Mesenteric fat pad (tissue), 1 donor: Measurements from ENCODE around the gene PYCARD. TPM values are rescaled to one million over a fixed set of nuclear protein-coding genes. Genes with fewer than 3 reads are reported as not detected.
A peak's percentile ranks its signal among the peaks of the same experiment; 100 is the strongest.
"Not testable (repeated sequence)": the region's sequence is repeated elsewhere in the genome, so short reads cannot be mapped to it uniquely, and the experiment has no call there.

Source experiments
- DNase-seq: peaks from one replicate; pipeline ENCODE4 v3.0.0-alpha.2; 2020; ENCODE audit warnings: low spot score
- total RNA-seq: library from RNA; stranded (reverse); fragmentation: NEBNext Ultra II Directional; extraction: Animal tissue kit (Norgen Biotek cat#: 25700); gene quantifications from one replicate; pipeline ENCODE4 v1.2.1, GENCODE V29; 2021
- donor health status: DM: yes; HTN: yes; CAD: no.

PYCARD gene
- total RNA-seq, 1 donor from 2014 or later: 22.4 TPM

DNA sequence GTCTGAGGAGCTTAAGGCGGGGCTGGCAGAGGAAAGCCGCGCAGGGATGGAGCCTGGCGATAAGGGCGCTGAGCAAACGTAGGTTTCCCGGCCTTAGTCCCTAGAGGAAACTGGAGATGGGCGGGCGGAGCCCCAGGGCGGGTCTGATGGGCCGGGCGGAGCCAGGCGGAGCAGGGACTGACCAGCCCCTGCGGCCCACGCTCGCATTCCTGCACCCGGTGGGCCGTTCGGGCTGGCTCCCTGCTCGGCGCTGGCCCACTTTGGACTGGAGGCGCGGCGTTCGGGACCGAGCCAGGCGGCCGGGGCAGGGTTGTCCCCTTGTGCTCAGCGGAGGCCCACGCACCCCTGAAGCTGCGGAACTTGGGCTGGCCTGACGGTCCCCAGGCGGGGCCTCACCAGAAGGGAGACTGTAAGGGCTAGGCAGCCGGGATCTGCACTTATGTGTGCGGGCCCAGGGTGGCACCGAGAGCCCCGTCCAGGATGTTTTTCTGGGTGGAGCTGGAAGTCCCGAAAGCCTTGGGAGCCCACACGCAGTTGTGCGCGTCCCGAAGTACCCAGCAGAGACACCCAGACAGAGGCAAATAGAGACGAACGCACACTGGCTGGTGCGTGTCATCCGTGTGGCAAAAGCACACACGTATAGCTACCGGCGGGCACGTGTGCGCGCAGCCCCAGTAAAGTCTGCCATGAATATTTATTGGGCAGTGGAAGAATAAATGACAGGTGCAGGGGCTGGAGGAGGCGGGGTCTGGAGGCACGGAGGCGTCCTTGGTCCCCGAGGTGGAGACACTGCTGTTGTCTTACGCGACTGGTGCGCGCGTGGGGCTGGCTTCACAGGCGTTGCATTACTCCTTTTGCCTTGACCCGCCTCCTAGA is 13.0 kb upstream of the PYCARD start:
- DNase-seq: no peak

- DNase-seq: no peak
Observed at GRCh38 chr16:31214708-31215286, 12.2 kb upstream of the PYCARD start.

- no peak for DNase-seq
Observed at GRCh38 chr16:31213877-31214707, 11.5 kb upstream of the PYCARD start, which contains the start of gene TRIM72. TRIM72 (plus strand) TSS chr16:31214119; CDS start chr16:31214739, 620 bp downstream.

DNA sequence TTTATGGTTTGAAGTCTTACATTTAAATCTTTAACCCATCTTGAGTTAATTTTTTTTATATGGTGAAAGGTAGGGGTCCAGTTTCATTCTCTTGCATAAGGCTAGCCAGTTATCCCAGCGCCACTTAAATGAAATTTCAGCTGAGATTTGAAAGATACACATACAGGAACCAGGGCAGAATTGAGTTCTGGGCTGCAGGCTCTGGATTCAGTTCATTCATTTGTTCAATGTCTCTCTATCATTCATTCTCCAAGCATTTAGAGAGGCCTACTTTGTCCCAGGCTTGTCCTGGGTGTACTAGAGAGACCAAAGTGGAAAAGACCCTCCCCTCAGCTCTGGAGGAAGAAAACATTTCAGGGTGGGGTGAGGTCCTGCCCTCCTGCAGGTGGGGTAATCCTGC is 10.8 kb upstream of the PYCARD start:
- DNase-seq: no peak

- no peak for DNase-seq
Observed at GRCh38 chr16:31206776-31207175, 4.2 kb upstream of the PYCARD start.

- DNase-seq: no peak
Observed at GRCh38 chr16:31204871-31205666, 2.5 kb upstream of the PYCARD start.

GRCh38 chr16:31201582-31202413 is 762 bp downstream of the PYCARD start:
- DNase-seq: peak; percentile 85

GRCh38 chr16:31200821-31201568 is 1.6 kb downstream of the PYCARD start:
- peak; percentile 20 for DNase-seq

DNA sequence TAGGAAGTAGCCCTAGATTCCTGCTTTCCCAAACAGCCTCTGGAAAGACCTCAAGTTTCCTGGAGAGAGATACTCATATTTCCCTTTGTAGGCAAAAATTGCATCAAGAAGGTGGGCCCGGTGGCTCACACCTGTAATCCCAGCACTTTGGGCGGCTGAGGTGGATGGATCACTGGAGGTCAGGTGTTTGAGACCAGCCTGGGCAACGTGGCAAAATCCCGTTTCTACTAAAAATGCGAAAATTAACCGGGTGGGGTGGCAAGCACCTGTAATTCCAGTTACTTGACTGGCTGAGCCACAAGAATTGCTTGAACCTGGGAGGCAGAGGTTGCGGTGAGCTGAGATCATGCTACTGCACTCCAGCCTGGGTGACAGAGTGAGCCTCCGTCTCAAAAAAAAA is 2.4 kb downstream of the PYCARD start:
- DNase-seq: not testable (repeated sequence)

- no peak for DNase-seq
Observed at GRCh38 chr16:31199430-31200041, 3.0 kb downstream of the PYCARD start.

GRCh38 chr16:31198207-31198882 is 4.2 kb downstream of the PYCARD start:
- DNase-seq: no peak

DNA sequence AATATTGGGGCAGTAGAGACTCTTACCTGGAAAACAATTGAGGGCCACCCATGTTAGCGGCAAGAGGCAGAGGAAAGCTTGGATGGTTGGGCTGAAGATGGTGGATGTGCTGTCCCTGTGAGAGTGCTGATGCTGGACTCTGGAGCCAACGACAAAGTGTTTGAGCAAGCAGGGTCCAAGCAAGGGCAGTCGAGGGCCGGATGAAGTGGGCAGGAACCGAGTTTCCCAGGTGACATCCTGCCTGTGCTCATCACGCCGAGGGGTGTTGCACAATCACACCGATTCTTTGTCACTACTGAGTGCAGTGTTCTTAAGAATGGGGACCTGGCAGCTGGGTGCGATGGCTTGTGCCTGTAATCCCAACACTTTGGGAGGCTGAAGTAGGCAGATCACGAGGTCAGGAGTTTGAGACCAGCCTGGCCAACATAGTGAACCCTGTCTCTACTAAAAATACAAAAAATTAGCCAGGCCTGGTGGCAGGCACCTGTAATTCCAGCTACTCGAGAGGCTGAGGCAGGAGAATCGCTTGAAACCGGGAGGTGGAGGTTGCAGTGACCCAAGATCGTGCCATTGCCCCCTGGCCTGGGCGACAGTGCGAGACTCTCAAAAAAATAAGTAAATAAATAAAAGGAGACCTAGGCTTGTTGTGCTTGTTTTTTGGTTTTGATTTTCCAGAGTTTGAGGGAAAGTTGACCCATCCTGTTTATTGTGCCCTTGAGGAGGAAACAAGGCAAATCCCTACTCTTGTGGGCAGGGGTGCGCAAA is 6.1 kb downstream of the PYCARD start:
- DNase-seq: peak; percentile 85

DNA sequence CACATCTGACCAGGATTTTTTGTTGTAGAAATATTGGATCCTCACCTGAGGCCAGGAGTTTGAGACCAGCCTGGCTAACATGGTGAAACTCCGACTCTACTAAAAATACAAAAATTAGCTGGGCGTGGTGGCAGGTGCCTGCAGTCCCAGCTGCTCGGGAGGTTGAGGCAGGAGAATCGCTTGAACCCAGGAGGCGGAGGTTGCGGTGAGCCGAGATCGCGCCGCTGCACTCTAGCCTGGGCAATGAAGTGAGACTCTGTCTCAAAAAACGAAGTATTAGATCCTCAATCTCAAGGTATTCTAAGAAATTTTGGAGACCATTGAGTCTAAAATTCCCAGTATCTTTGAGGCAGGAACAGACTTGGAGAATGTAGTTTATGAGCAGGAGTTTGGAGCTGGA is 6.7 kb downstream of the PYCARD start:
- peak; percentile 39 for DNase-seq

DNA sequence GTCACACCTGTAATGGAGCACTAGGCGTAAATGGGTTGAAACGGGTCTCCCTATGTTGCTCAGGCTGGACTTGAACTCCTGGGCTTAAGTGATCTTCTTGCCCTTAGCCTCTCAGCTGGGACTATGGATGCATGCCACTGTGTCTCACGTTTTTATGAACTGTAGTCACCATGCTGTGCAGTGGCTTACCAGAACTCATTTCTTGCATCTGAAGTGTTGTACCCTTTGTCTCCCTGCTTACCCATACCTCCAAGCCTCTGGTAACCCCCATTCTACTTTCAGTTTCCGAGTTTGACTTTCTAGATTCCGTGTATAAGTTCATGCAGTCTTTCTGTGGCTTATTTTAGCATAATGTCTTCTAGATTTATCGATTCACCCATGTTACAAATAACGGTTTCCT is 7.7 kb downstream of the PYCARD start:
- no peak for DNase-seq

GRCh38 chr16:31193874-31194273 is 8.7 kb downstream of the PYCARD start:
- DNase-seq: peak; percentile 41

- peak; percentile 45 for DNase-seq
Observed at GRCh38 chr16:31192856-31193642, 9.5 kb downstream of the PYCARD start.
